CD14-positive monocyte (primary cell): ENCODE results near the gene EIF3J. TPM values are rescaled to one million over a fixed set of nuclear protein-coding genes. Genes with fewer than 3 reads are reported as not detected.
A peak's percentile ranks its signal among the peaks of the same experiment; 100 is the strongest.
"Not testable (repeated sequence)": the region's sequence is repeated elsewhere in the genome, so short reads cannot be mapped to it uniquely, and the experiment has no call there.

ENCODE experiments used
- DNase-seq, 3 donors: peaks; one replicate each; pipeline ENCODE4 v3.0.0-alpha.2; 2011 to 2022
- H2AFZ ChIP-seq: 2 replicates; pipeline ENCODE4 v1.6.0; 2012; ENCODE audit warnings: mild to moderate bottlenecking, low read depth, low read length, inconsistent platforms; ENCODE audit not compliant: insufficient read depth, poor library complexity, severe bottlenecking
- H3K27ac ChIP-seq, 2 donors: 1 replicate in 1 of 2; 2 replicates in 1 of 2; pipeline ENCODE4 v1.5.1; 2012 to 2013; ENCODE audit warnings: low read length in 2 of 2, control low read depth in 1 of 2, inconsistent platforms in 1 of 2, low read depth in 1 of 2, mild to moderate bottlenecking in 1 of 2
- H3K27me3 ChIP-seq, 2 donors: one replicate each; pipeline versions ENCODE4 v1.6.0 to v1.6.1; 2011 to 2013; ENCODE audit warnings: low read length in 2 of 2; ENCODE audit not compliant: control insufficient read depth in 2 of 2, insufficient read depth in 2 of 2
- H3K36me3 ChIP-seq, 2 donors: replicated peaks in 1 of 2; 1 replicate in 1 of 2; 2 replicates in 1 of 2; pipeline versions ENCODE4 v1.5.1 to v1.6.1; 2012 to 2013; ENCODE audit warnings: low read length in 2 of 2, control low read depth in 1 of 2, inconsistent platforms in 1 of 2, mild to moderate bottlenecking in 1 of 2; ENCODE audit not compliant: insufficient read depth in 2 of 2, control insufficient read depth in 1 of 2
- H3K4me1 ChIP-seq, 2 donors: 1 replicate in 1 of 2; 2 replicates in 1 of 2; pipeline versions ENCODE4 v1.5.1 to v1.6.1; 2012 to 2013; ENCODE audit warnings: low read length in 2 of 2, control low read depth in 1 of 2, inconsistent platforms in 1 of 2, mild to moderate bottlenecking in 1 of 2, moderate library complexity in 1 of 2; ENCODE audit not compliant: insufficient read depth in 2 of 2, control insufficient read depth in 1 of 2
- H3K4me2 ChIP-seq: replicated peaks from 2 replicates; pipeline ENCODE3; 2012; ENCODE audit warnings: low read length, moderate library complexity, mild to moderate bottlenecking; ENCODE audit not compliant: poor library complexity, severe bottlenecking; ENCODE audit errors: extremely low read depth
- H3K4me3 ChIP-seq, 3 experiments: fragments of 200-600 bp in 1 of 3; sonication (generic) in 1 of 3; replicated peaks in 1 of 3; 1 replicate in 2 of 3; 2 replicates in 1 of 3; pipeline ENCODE4 v1.5.1; 2011 to 2013; ENCODE audit warnings: low read length in 3 of 3, mild to moderate bottlenecking in 3 of 3, control low read depth in 2 of 3, low read depth in 2 of 3, inconsistent platforms in 1 of 3, moderate library complexity in 1 of 3
- H3K79me2 ChIP-seq: 2 replicates; pipeline ENCODE4 v1.6.0; 2012; ENCODE audit warnings: mild to moderate bottlenecking, control low read depth, inconsistent platforms, low read length, moderate library complexity; ENCODE audit not compliant: insufficient read depth
- H3K9ac ChIP-seq: 2 replicates; pipeline ENCODE4 v1.6.0; 2017; ENCODE audit warnings: low read length, mild to moderate bottlenecking; ENCODE audit not compliant: insufficient read depth, poor library complexity, severe bottlenecking
- H3K9me3 ChIP-seq, 2 donors: replicated peaks in 1 of 2; 1 replicate in 1 of 2; 2 replicates in 1 of 2; pipeline versions ENCODE4 v1.5.1 to v1.6.1; 2012 to 2013; ENCODE audit warnings: low read length in 2 of 2, control low read depth in 1 of 2; ENCODE audit not compliant: control insufficient read depth in 1 of 2, insufficient read depth in 1 of 2
- H4K20me1 ChIP-seq: 2 replicates; pipeline ENCODE4 v1.6.0; 2012; ENCODE audit warnings: mild to moderate bottlenecking, low read length, control low read depth, moderate library complexity; ENCODE audit not compliant: insufficient read depth
- H3K27ac Mint-ChIP-seq, 7 donors: one replicate each; pipeline ENCODE4 v1.8.0; 2020; ENCODE audit warnings: mild to moderate bottlenecking in 7 of 7, mixed read lengths in 7 of 7, moderate library complexity in 6 of 7, inconsistent platforms in 2 of 7
- H3K27me3 Mint-ChIP-seq, 3 donors: one replicate each; pipeline ENCODE4 v1.8.0; 2021 to 2022; ENCODE audit warnings: low read depth in 3 of 3, mild to moderate bottlenecking in 3 of 3, mixed read lengths in 3 of 3, moderate library complexity in 3 of 3, inconsistent platforms in 1 of 3
- H3K36me3 Mint-ChIP-seq, 2 donors: one replicate each; pipeline ENCODE4 v1.8.0; 2020; ENCODE audit warnings: mixed read lengths in 2 of 2, inconsistent platforms in 1 of 2, mild to moderate bottlenecking in 1 of 2
- H3K4me1 Mint-ChIP-seq: one replicate; pipeline ENCODE4 v1.8.0; 2020; ENCODE audit warnings: mild to moderate bottlenecking, mixed read lengths
- H3K4me3 Mint-ChIP-seq, 2 donors: one replicate each; pipeline ENCODE4 v1.8.0; 2020; ENCODE audit warnings: mild to moderate bottlenecking in 2 of 2, mixed read lengths in 2 of 2, moderate library complexity in 1 of 2
- H3K9me3 Mint-ChIP-seq, 7 donors: one replicate each; pipeline ENCODE4 v1.8.0; 2020 to 2022; ENCODE audit warnings: mixed read lengths in 7 of 7, mild to moderate bottlenecking in 6 of 7, moderate library complexity in 6 of 7, inconsistent platforms in 2 of 7
- CTCF ChIP-seq: fragments of 200-600 bp; IDR thresholded peaks from one replicate; pipeline ENCODE4 v1.8.0; 2022; ENCODE audit warnings: antibody characterized with exemption, mild to moderate bottlenecking
- WGBS: methylation state at CpG from one replicate; pipeline ENCODE4 v1.1.5; 2013; ENCODE audit warnings: missing lambda C conversion rate; ENCODE audit not compliant: insufficient coverage; 5-methylcytosine and 5-hydroxymethylcytosine counted together
- intact Hi-C, 2 donors: fragments of 100-400 bp; cut with micrococcal nuclease; formaldehyde crosslinking; loops; one replicate each; pipeline versions ENCODE4 v1.15.0 to v1.15.1; 2023
- polyA plus RNA-seq, 3 donors: library from polyadenylated mRNA; depleted of rRNA in 1 of 3; unstranded in 2 of 3; stranded (reverse) in 1 of 3; fragments of 300-500 nt in 2 of 3; fragments of >200 nt in 1 of 3; fragmentation: Illumina TruSeq in 2 of 3; gene quantifications; 1 replicate in 2 of 3; 2 replicates in 1 of 3; pipeline ENCODE4 v1.2.3, GENCODE V29; 2012 to 2021

The EIF3J gene
- polyA plus RNA-seq, 3 donors, result 9.7 to 20.1 (median 13.5) TPM

GRCh38 chr15:44541282-44541958 is 4.5 kb downstream of the EIF3J start:
- Histone ChIP-seq H3K9me3 (no peaks in the 10 kb centered on the region), H3K4me2 (no peak overlapping the region), H3K36me3 (peaks cover 17 to 20% of the 10 kb centered on the region in 2 donors), H2AFZ (no peak overlapping the region), H3K4me1 (peaks cover 6 to 25% of the 10 kb centered on the region in 2 donors), H3K27me3 (no peaks in the 10 kb centered on the region), H4K20me1 (peaks cover 57% of the 10 kb centered on the region), H3K79me2 (peaks cover 89% of the 10 kb centered on the region), H3K9ac (no peak overlapping the region), H3K27ac (peak overlapping the region in 1 of 2 donors; percentile 5), H3K4me3 (no peak overlapping the region)
- TF ChIP-seq CTCF, result no peak
- H3K27ac Mint-ChIP-seq, result peak overlapping the region in 3 of 7 donors; percentile 30 to 73 (median 39)
- DNase-seq, result no peak
- WGBS, result 100% methylated on average over 2 of the region's 4 CpGs
- no peaks in the 10 kb centered on the region for H3K9me3 Mint-ChIP-seq
- peaks cover 0 to 3% (median 0%) of the 10 kb centered on the region in 3 donors for H3K27me3 Mint-ChIP-seq
- H3K4me3 Mint-ChIP-seq, result no peak overlapping the region
- peaks cover 38% of the 10 kb centered on the region for H3K4me1 Mint-ChIP-seq
- intact Hi-C loops, result loop anchor here in 1 of 2 donors (10.0 kb wide), 2 partner anchors 663 to 797 kb away; partner anchors contain the start of gene PDIA3
- peaks cover 26 to 38% of the 10 kb centered on the region in 2 donors for H3K36me3 Mint-ChIP-seq

- H3K4me3 Mint-ChIP-seq, result no peak overlapping the region
- Histone ChIP-seq H3K4me1 (peaks cover 5 to 28% of the 10 kb centered on the region in 2 donors), H3K9me3 (no peaks in the 10 kb centered on the region), H3K27ac (no peak overlapping the region), H4K20me1 (peaks cover 69% of the 10 kb centered on the region), H2AFZ (no peak overlapping the region), H3K36me3 (peaks cover 17 to 20% of the 10 kb centered on the region in 2 donors), H3K79me2 (peaks cover 96% of the 10 kb centered on the region), H3K4me3 (no peak overlapping the region), H3K9ac (no peak overlapping the region), H3K4me2 (no peak overlapping the region), H3K27me3 (no peaks in the 10 kb centered on the region)
- peaks cover 0 to 3% (median 0%) of the 10 kb centered on the region in 3 donors for H3K27me3 Mint-ChIP-seq
- DNase-seq, result no peak
- no peaks in the 10 kb centered on the region for H3K9me3 Mint-ChIP-seq
- no peak overlapping the region for H3K27ac Mint-ChIP-seq
- TF ChIP-seq CTCF, result no peak
- intact Hi-C loops, result loop anchor here in 1 of 2 donors (10.0 kb wide), 2 partner anchors 662 to 798 kb away; partner anchors contain the start of gene PDIA3
- peaks cover 27 to 38% of the 10 kb centered on the region in 2 donors for H3K36me3 Mint-ChIP-seq
- H3K4me1 Mint-ChIP-seq, result peaks cover 42% of the 10 kb centered on the region
These were observed 5.6 kb downstream of the EIF3J start for GRCh38 chr15:44542596-44542995.

GRCh38 chr15:44544745-44545144 is 7.8 kb downstream of the EIF3J start:
- intact Hi-C loops, result loop anchor here in 1 of 2 donors (10.0 kb wide), 2 partner anchors 660 to 800 kb away; partner anchors contain the start of gene PDIA3
- not testable (repeated sequence) for H3K4me3 Mint-ChIP-seq, H3K27ac ChIP-seq, H3K4me2 ChIP-seq, H2AFZ ChIP-seq, H3K27me3 ChIP-seq, H3K9ac ChIP-seq, H3K9me3 ChIP-seq, H3K9me3 Mint-ChIP-seq, H3K27me3 Mint-ChIP-seq, H3K4me3 ChIP-seq, DNase-seq
- Mint-ChIP-seq H3K36me3 (peaks cover 35 to 46% of the 10 kb centered on the region in 2 donors), H3K4me1 (peaks cover 31% of the 10 kb centered on the region), H3K27ac (peak overlapping the region in 2 of 7 donors; percentile 15 to 48)
- Histone ChIP-seq H3K4me1 (peaks cover 0 to 15% of the 10 kb centered on the region in 2 donors), H4K20me1 (peaks cover 90% of the 10 kb centered on the region), H3K79me2 (peaks cover 96% of the 10 kb centered on the region), H3K36me3 (peaks cover 23 to 31% of the 10 kb centered on the region in 2 donors)
- no CpG with 5 or more reads among the region's 5 CpGs for WGBS
